MM.1S (cell line): ENCODE data around the gene AOC2.

Source experiments
- CTCF ChIP-seq: fragments of 300-600 bp; sonication (generic); IDR thresholded peaks from 2 replicates; pipeline ENCODE4 v1.5.1; 2016; ENCODE audit warnings: antibody characterized with exemption, low read length, mixed read lengths
- EZH2 ChIP-seq: fragments of 300-600 bp; sonication (generic); optimal IDR thresholded peaks from 2 replicates; pipeline ENCODE3; 2017; ENCODE audit warnings: low read depth, mild to moderate bottlenecking, antibody characterized with exemption, low read length, mixed read lengths
- EZH2phosphoT487 ChIP-seq: fragments of 300-600 bp; sonication (generic); IDR thresholded peaks from 2 replicates; pipeline ENCODE4 v1.6.1; 2018; ENCODE audit warnings: antibody characterized with exemption, low read length

- peak; percentile 77 for TF ChIP-seq CTCF
- no peak for TF ChIP-seq EZH2
- TF ChIP-seq EZH2phosphoT487 = no peak
Measured at GRCh38 chr17:42843358-42843934, 934 bp upstream of the AOC2 start.
